Dedifferentiated amniotic fluid mesenchymal stem cell (primary cell): ENCODE results near the gene SH2D4B.

ENCODE experiments used
- DNase-seq: peaks from one replicate; pipeline ENCODE4 v3.0.0-alpha.2; 2016; ENCODE audit errors: extremely low spot score

SH2D4B gene

DNA sequence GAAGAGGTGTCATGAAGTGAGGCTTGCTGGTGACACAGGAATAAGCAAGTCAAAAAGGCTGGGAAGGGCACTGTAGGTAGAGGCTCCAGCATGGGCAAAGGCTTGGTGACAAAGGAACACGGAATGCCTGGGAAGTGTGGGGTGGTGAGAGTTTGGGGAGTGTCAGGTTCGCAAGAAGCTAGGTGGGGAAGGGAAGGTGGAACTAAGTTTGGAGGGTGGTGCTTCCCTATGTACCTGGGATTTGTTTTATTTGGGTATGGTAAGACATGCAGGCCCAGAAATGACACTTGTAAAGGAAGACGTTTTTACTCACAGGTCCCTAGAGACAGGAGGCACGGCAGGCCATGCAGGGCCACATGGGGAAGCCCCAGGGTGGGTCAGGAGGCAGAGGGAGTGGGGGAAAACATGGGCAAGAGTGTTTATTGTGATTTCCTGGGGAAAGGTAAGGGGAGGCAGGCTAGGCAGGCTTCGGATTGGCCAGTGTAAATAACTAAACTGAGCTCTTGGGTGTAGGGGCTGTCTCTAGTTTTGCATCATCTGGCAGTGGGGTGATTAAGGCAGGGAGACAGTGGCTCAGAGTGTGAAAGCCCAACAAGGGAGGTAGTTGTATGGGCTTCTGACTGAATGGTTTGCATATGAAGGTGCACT lies 52.1 kb downstream of the SH2D4B start:
- no peak for DNase-seq

DNA sequence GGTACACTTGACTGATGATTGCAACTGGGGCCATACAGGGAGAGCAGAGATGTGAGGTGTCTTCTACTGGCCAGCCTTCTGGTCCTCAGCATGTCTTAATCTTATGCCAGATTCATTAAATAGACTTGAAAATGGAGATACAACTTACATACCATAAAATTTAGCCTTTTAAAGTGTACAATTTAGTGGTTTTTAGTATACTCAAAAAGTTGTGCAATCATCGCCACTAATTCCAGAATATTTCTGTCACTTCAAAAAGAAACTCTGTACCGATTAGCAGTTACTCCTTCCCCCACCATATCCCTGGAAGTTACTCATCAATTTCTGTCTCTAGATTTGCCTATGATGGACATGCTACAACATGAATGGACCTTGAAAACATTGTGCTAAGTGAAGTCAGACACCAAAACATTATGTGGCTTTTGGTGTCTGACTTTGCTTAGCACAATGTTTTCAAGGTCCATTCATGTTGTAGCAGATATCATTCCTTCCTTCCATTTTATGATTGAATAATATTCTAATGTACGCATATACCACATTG lies 53.0 kb downstream of the SH2D4B start:
- no peak for DNase-seq

DNA sequence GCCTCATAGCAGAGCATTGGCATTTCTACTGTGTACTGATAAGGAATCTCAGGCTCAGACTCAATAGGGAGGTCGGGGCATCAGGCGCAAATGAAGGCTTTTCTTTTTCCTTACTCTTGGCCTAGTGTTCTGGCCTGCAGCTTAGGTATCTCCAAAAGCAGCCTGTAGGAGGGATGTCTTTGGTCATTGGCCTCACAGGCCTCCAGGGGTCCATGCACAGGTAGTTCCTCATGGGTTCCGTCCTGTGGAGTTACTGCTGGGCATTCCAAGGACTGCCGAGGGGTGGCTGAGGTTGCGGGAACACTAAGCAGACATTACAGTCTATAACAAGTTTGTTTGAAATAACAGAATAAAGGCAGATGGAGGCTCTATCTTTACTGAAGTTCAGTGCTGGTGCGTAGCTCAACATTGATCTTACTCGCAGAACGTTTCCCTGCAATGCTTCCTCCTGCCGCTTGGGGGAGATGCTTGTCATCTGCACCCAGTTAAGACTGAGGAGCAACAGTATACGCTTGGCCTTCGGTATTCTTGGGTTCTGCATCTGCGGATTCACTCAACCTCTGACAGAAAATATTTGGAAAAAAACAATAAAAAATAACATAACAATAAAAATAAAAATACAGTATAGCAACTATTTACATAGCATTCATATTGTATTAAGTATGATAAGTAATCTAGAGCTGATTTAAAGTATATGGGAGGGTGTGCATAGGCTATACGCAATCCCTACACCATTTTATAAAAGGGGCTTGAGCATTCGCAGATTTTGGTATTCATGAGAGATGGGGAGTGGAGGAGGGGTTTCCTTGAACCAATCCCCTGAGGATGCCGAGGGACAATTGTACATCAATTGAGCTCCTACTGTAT lies 58.9 kb downstream of the SH2D4B start:
- DNase-seq = no peak

DNA sequence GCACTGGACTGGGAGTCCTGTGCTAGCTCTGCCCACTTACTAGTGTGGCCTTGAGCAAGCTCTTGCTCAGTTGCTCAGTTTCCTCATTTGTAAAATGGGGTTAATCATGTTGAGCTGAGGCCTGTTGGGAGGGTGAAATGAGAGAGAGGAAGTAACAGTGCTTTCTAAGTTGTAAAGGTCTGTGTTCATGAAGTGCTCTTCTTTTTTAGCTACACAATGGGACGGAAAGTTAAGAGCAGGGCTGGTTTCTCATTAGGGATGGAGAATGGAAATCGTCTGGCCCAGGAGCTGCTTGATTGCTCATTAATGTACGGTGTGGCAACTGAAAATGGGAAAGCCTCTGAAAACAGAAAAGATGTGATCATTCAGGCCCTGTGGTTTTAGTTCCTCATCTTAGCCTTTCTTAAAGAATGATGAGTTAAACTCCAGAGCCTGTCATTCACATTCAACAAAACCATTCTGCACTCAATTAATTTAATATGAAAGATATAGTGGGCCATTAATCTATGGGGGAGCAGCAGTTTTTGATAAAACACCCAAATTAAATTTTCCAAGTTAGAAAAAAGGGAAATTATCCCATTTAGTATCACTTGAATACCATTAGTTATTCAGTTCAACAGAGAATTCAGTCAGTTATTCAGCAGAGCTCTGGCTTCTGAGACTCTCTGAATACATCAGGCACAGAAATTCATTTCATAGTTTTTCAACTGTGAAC lies 60.5 kb downstream of the SH2D4B start:
- no peak for DNase-seq

DNA sequence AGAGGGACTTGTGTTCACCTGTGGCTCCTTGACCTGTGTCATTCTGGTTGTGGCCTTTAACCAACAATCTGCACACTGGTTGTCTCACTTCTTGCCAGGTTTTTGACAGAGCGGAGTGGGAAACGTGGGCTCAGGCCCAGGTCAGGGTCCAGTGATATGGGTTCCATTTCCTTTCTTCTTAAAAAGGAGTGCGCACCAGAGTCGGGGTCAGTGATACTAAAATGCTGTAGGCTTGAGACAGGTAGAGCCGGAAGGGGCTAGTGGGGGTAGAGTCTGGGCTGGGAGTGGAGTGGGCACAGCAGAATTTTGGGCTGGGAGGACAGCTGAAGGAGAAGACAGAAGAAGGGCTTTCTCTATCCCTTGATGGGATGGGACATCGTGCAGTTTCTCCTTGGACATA lies 61.2 kb downstream of the SH2D4B start:
- DNase-seq = no peak

DNA sequence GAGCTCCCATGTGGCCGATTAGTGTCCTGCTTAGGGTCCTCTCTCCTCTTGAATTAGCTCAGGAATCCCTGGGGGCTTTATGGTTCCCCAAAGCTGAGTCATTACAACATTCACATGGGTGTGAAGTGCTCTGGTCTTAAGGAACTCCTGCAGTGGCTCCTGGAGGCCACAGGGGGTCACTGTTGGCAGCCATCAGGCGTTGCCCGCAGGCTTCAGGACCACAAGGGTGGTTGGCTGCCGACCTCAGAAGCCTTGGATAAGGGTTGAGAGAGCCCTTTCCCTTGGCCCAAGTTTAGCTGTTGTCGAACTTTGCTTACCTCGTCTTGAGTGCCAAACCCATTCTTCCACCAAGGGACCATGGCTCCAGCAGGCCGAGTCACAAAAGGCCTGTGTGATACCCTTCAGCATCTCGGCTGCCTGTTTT lies 61.7 kb downstream of the SH2D4B start:
- no peak for DNase-seq

DNA sequence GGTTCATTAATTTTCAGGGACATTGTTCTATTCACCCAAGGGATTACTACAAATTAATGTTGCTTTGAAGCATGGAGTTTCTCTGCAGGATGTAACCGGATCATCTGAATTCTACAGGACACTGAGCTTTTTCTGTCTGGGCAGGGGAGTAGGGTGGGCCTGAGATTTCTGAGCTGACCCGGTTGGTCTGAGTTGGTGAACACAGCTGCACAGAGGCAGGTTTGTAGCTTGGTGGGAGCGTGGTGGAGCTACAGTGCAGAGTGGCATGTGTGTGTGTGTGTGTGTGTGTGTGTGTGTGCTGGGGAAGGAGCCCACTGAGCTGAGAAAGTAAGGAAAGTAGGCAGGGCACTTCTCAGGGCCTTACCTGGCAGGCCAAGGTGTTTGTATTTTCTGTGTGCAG lies 62.6 kb downstream of the SH2D4B start:
- no peak for DNase-seq

DNA sequence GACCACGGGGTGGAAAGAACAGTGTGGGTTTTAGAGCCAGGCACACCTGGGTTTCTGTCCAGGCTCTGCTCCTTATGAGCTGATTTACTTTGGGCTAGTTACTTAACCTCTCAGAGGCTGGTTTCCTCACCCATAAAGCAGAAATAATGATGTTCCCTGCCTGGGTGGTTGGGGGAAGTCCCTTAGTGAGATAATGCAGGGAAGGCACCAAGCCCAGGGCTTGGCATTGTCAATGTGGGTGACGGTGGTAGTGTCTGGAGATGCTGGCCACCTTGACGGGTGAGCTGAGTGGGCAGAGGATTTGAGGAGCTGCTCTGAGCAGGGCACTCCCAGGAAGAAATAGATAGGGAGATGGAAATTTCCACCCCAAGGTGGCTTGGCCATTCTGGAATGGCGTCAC lies 65.2 kb downstream of the SH2D4B start:
- no peak for DNase-seq

DNA sequence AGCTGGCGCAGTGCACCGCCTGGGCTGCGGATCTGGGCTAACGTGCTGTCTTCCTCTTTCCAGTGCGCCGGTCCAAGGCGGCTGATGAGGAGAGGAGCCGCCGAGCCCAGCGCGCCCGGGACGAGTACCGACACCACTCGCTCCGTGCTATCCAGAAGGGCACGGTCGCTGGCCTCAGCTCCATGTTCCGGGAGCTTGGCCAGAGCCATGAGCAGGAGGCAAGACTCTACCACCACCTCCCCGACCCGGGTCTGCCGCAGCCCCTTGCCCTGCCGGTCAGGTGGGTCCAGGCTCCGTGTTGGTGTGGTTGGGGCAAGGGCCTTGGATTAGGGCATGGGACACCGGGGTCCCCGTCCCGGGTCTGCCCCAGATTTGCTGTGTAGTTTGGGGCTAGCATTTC lies 65.8 kb downstream of the SH2D4B start:
- no peak for DNase-seq

DNA sequence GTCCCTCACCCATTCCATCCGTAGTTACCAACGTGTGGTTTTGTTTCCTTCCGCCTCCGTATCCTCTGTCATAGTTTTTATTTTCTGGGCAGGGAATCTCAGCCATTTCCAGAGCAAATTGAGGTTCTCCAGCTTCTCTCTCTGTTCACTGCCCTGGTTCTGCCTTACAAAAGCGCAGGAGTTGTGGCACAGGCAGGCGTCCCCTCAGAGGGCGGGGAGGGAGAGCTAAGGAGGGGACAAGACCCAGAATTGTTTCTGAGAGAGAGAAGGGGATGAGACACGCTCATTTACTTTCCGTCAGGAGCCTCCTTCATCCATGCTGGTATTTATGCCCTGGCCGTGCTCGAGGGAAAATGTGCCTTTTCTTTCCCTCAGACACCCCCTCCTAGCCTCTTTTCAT lies 71.0 kb downstream of the SH2D4B start:
- no peak for DNase-seq

DNA sequence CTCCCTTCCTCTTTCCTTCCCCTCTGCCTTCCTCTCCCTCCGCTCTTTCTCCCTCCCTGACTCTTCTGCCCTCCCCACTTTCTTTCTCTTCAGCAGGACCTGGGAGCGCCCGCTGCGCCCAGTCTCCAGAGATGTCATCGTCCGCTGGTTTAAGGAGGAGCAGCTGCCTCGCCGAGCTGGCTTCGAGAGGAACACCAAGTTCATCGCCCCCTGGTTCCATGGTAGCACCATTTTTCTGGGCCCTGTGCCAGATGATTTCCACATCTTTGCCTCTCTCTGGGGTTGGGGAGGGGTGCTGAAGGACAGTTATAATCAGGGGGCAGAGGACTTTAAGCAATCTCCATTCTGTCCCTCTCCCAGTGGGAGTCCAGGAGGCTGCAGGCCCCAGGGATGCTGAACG lies 71.6 kb downstream of the SH2D4B start:
- no peak for DNase-seq

DNA sequence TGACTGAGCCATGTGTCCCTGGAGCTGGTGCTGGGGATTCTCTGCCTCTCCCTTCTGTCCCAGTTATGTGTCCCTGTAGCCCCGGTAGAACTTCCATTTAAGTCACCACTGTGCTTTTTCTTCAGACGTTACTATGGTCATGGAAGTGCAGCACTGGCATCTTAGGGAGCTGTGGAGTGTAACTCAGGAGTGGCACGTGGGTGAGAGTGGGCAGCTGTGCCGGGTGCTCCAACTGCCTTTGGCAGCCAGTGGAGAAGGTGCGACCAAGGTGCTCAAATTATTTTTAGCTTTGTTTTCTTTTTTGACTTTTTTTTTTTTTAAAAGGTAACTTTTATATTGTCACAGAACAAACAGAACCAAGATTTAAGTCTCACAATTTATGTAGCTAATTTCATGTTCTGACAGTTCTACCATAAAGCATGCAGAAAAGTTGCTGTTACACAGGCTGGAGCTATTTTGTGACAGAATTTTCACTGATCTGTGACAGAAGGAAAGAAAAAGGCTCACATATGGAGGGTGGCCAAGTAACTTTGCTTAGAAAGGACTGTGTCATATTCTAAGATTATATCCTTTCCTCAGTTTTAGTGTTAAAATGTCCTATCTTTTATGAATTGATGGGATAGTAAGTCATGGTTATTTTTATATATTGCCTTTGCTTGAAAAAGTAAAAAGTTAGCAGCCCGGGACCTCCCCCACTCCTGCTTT lies 73.9 kb downstream of the SH2D4B start:
- DNase-seq = no peak

DNA sequence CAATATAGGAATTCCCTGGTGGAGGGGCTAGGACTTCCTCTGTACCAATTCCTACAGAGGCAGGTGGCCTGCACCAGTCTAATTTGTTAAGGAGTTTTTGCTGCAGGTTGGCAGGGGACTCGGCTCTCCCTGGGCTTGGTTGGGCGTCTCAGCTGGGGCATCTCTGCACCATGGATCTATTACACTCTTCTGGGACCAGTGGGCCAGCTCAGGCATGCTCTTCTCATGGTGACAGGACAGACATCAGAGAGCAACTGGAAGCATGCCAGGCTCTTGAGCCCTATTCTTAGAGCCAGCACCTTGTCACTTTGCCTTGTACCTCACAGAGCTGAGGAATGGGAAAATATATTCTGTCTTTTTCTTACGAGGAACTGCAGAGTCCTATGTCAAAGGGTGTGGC lies 74.6 kb downstream of the SH2D4B start:
- DNase-seq = no peak

DNA sequence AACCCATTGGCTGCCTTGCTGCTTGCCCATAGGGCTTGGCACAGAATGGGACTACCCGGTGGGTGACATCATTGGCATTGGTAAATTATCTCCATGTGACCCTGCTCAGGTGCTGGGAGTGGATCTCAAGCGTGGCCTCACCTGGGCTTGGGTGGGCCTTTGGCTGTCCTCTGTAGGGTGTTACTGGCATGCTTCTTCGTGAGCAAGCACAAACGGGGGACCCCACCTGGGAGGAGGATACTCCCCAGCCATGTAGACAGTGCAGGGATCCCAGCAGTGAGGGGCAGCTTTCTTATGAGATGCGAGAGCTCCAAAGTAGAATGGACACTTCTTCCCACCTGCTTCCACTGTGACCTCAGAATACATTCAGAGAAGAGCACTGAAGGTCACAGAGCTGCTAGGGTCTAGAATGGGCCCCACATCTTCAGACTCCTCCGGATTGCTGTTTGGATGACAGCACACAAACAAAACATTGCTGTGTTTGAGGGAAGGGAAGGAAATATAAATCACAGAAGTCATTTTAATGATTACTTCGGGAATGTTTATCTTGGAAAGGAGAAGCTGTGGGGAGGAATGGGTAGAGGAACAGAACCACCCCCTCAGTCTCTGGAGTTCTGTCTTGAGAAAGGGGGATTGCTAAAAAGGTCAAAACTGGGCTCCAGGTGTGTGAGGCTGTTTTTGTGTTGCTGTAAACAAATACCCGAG lies 75.9 kb downstream of the SH2D4B start:
- no peak for DNase-seq

DNA sequence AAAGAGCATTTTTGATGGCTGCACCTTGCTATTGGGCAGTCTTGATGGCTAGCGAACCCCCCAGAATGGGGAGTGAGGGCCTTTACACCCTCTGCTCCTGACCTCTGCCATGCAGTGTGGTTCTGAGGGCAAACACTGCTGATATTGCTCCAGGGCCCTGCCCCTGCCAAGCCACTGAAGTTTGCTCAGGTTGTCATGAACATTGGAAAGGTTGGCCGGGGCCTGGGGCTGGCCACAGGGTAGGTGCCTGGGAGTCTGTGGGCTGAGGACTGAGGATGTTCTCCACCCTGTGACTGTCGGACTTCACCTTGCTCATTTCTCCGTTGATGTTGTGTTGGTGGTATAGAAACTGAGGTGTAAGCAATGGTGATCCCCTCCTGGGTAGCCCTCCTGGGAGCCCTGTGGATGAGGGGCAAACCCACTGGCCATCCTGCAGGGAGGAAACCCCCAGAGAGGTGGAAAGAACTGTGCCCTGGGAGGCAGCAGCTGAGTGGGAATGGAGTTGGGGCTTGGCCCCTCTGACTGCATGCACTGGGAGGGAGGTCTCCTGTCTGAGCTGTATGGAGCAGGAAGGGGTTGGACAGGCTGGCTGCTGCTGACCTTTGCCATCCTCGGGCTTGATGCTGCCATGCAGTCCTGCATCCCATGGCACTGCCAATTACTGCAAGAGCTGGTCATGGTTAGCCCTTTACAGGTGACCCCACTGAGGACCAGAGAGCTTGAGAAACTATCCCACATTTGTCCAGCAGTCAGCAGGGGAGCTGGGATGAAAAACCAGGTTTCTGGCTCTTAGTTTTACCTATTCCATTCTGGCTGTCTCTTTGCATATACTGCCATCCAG lies 77.1 kb downstream of the SH2D4B start:
- no peak for DNase-seq

DNA sequence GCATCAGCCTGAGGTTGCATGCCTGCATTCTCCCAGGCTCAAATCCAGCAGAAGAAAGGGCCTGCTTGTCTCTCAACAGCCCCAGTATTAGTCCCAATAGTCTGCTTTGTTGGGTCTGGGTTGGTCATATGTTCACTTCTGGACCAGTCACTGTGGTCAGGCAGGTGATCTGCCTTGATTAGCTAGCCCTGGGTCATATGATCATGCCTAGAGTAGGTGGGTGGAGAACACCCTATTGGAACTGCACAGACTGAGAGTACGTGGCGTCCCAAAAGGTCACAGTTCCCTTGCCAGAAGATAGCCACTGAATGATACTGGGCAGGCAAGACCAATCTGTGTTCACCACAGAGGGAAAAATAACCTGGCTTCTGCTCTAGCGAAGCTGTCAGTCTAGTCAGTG lies 80.1 kb downstream of the SH2D4B start:
- DNase-seq = no peak

DNA sequence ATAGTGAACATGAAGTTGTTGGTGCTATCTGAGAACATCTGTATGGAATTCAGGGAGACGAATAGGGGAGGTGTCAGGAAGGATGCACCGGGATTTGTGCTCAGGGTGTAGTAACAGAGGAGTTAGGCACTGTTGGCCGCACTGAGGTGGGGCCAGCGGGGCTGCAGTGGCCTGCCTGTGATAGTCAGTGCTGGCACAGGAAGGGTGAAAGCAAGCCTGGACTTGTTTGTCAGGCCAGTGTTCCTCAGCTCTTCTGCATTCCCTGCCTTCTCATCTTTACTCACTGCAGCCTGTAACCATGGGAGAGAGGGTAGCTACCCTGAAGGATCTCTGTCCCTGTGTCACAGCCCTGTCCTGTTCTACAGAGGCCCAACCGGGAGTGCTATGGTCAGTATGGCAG lies 81.3 kb downstream of the SH2D4B start:
- DNase-seq = no peak

DNA sequence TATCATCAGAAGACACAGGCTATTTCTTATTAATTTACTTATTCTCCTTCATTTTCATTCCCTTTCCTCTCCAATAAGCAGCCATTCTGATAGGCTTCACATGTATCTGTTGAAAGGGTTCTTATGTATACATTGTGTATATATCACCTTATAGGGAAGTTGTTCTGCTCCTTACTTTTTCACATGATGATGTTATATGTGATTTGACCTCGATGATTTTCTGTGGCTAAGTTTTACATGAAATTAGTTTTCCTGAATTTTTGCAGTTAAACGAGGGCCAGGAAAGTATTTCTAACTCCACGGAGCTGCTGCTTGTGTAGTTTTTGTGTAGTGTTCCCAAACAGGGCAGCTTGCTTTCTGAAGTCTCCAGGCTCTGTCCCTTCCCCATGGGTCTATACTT lies 84.5 kb downstream of the SH2D4B start:
- DNase-seq = no peak

DNA sequence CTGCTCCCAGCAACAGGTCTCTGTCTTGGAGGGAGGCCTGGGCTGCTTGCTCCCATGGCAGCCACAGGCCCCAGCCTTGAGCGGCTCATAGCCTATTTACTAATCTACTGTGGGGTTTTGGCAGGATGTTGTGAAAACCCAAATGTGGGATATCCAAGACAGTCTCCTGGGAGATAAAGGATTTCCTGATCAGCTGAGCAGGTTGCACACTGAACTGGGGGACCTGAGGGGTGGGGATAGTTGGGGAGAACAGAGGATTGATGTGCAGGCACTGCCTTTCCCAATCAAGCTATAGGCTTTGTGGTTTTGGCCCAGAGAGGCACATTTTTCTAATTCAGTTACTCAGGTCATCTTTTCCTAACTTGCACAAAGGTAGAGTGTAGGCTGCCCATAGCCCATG lies 92.6 kb downstream of the SH2D4B start:
- DNase-seq = no peak

DNA sequence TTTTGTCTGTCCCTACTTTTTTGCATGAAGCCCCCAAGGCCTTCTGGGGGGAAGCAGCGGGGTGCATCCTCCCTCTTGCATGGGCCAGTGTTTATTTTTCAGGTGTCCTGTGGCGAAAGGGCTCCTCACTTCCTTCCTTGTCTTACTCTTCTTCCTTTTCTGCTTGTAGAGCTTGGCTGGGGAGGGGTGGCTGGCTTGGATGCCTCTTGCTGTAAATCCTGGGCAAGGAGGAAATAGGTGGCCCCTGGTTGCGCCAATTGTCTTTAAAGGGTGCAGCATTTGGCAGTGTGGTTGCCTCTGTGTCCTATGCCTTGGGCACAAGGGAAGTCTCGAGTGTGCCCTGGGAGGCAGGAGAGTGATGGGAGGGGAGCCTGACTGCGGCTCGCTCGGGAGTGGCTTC lies 95.0 kb downstream of the SH2D4B start:
- DNase-seq = no peak
